C1 segment of cervical spinal cord (tissue), 14 donors: ENCODE results near the gene COX10.

ENCODE experiments used
- DNase-seq, 14 donors: peaks; one replicate each; lab custom pipeline; 2025; lab: John Stamatoyannopoulos, UW

The COX10 gene

GRCh38 chr17:14070344-14070984, 1.2 kb downstream of the COX10 start:
- DNase-seq: no peak

- no peak for DNase-seq
These were observed 3.6 kb downstream of the COX10 start for GRCh38 chr17:14072881-14073280.

DNA sequence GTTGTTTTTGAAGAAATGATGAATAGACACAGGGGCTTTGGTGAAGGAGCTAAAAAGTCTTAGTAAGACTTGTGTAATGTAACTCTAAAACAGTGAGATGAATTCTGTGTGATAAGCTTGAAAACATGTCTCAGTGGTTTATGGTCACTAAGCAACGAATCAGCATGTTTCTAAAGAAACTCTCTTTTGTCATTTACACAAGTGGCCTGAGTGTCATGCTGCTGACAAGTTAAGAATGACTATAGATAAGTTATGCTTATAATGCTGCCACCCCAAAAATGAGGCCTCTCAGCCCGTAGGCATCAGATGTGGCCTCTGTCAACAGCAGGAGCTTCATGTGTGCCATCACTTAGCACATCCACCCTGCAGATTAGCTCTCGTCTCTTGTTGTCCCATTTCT, 8.7 kb downstream of the COX10 start:
- DNase-seq: no peak

- no peak for DNase-seq
These were observed 11.5 kb downstream of the COX10 start for GRCh38 chr17:14080847-14081251.

DNA sequence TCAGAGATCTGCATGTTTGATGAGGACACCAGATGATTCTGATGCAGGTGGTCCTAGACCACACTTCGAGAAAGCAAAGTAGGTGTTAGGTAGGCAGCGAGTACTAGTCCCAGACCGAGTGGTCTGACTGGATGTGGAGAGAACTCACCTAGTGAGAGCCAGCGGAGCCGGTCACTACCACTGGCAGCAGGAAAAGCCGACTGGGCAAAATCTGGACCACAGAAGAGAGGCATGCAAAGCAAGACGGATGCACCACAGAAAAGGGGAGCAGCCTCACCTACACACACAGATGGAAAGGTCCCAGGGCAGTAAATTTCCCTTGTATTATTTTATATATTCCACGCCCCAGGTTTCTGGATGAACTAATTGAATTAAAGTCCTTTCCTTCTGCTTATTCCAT, 13.5 kb downstream of the COX10 start:
- DNase-seq: peak in 1 of 14 donors; percentile 1

GRCh38 chr17:14084955-14085354, 15.7 kb downstream of the COX10 start:
- no peak for DNase-seq

DNA sequence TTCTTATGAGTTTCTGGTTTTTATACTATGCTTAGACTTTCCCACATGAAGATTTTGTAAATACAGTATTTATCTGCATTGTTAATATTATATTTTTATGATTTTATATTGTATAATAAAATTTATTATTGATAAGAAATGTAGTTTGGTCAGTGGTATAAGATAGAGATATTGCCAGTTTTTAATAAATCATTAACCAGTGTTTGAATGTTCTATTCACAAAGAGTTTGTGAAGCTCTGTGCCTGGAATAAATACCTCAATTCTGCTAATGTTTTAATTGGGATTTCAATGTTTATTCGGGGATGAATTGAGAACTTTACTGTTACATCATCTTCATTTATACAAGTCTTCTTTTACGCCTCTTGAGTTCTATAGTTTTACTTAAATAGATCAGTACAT, 16.9 kb downstream of the COX10 start:
- no peak for DNase-seq

- no peak for DNase-seq
These were observed 19.9 kb downstream of the COX10 start for GRCh38 chr17:14089179-14089578.

DNA sequence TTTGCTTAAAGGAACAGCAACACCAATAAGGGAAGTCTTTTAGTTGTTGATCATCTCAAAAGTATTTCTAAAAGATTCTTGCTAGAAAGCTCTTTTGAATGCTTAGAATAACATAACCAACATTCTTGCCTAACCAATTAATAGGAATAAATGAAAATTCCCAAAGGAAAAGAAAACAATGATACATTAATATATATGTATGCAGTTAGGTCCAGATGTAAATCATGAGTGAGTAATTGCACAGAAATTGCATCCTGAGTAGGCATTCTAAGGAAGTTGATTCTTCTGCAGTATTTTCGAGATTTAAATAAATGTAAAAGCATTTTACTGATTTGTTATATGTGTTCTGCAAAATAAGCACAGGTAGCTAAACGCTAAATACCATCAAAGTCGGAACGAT, 22.1 kb downstream of the COX10 start:
- DNase-seq: no peak

DNA sequence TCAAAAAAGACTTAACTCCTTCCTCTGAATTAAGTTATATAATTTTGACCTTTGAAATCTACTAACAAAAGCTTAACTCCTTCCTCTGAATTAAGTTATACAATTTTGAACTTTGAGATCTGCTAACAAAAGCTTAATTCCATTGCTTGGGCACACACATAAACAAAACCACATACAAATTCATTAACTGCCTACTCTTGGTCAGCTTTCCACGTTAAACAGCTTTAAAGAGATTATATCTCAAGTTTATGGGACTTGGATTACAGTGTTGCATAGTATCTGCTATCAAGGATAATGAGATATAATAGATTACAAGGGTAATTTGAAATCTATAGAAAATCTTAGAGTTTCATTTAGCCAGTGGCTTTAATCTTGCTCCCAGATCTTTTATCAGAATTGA, 23.5 kb downstream of the COX10 start:
- DNase-seq: no peak

GRCh38 chr17:14094676-14095601, 25.6 kb downstream of the COX10 start:
- DNase-seq: no peak

- no peak for DNase-seq
These were observed 26.3 kb downstream of the COX10 start for GRCh38 chr17:14095631-14096030.

DNA sequence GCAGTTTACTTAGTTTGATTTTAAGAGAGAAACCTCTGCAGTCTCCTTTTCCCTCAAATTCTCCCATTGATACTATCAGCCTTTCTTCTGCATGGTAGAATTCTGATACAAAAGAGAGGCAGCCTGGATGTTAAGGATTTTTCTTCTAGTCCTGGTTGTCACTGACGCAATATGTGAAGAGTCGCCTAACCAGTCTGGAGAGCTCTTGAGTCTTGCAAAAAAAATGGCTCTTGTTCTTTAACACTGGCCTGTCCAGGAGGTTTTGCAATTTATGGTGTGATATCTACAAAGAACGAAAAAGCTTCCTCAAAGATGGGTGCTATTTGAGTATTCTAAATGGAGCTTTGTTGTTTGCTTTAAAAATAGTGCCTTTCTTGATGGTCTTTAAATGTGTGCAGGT, 28.9 kb downstream of the COX10 start:
- DNase-seq: no peak

- DNase-seq: peak in 1 of 14 donors; percentile 1
These were observed 32.7 kb downstream of the COX10 start for GRCh38 chr17:14101976-14102375.

DNA sequence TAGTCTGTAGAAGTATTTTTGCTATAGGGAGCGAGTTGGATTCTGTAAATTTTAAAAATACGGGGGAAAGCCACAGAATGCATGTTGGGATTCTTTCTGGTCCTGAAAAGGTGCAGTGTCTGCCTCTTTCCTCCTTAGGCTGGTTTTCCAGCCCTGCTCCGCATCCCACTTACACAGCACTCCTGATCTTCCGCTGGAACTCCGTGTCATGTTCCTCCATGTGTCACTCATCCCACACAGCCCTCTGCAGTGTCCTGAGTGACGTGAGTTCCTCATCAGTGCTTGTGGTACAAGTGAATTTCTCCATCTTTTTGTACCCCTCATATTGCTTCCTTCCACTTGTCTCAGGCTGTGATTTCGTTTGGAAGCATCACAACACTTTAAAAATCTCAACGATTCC, 34.5 kb downstream of the COX10 start:
- DNase-seq: no peak

- DNase-seq: no peak
These were observed 35.4 kb downstream of the COX10 start for GRCh38 chr17:14104734-14105133.

- no peak for DNase-seq
These were observed 38.6 kb downstream of the COX10 start for GRCh38 chr17:14107889-14108288.

DNA sequence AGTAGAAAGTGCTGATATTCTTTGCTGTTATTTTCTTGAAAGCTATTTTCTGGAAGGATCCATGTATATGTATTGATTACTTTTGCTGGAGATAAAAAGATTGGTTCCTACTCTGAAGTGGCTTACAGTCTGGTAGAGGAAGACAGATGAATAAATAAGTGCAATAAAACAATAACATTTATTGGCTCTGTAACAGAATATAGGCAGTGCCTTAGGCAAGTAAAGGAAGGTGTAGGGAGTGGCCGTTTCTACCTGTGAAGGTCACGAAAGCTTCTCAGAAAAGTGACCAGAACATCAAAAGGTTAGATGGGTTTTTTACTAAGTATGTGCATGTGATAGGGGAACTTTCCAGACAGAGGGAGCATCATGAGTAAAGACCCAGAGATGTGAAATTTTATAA, 43.1 kb downstream of the COX10 start:
- DNase-seq: no peak

DNA sequence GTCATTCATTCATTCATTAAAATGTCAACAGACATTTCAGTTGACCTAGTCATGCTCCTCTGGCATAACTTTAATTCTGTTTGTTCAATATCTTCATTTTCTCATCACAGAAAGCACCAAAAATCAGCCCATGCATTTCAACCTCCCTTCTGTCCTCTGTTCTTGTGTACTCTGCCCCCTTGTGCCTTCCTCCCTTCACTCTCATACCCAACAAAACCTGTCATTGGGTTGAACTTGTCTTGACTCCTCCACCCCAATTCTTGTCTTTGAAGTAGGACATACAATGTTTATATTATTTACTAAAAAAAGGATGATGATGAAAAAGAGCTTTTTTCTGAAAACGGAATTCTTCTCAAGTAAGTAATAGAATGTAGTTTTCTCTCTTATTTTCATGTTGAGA, 43.8 kb downstream of the COX10 start:
- no peak for DNase-seq

- no peak for DNase-seq
These were observed 47.1 kb downstream of the COX10 start for GRCh38 chr17:14116263-14117024.

DNA sequence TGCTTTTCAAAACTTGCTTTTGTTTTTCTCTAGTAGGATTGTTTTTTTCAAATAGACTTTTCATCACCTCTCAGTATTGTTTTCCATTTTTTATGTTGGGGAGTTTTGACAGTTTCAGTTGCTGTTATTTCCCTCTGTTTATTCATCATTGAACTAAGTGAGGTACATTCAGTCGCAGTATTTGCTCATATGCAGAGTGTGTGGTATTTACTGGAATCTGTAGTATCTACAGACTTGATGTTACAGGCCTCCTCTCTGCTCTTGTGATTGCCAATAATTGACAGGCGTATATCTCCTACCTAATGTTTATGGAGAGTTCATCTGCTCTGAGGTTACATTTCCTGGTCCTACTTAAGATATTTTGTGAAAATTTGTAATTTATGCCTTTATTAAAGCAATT, 49.6 kb downstream of the COX10 start:
- no peak for DNase-seq

- no peak for DNase-seq
These were observed 50.2 kb downstream of the COX10 start for GRCh38 chr17:14119546-14119945.
